T-helper 2 cell (primary cell): Measurements from ENCODE around the gene HOXD10.

Experiments
- DNase-seq, 5 experiments: peaks; one replicate each; pipeline versions ENCODE4 v3.0.0 to v3.0.0-alpha.2; 2012 to 2022

Gene HOXD10

GRCh38 chr2:176082824-176083751 lies 33.5 kb upstream of the HOXD10 start:
- no peak for DNase-seq

GRCh38 chr2:176083796-176084261 lies 32.7 kb upstream of the HOXD10 start, which contains the start of gene EVX2:
Gene EVX2 (minus strand): TSS chr2:176083962. CDS start chr2:176083776, 186 bp downstream.
- no peak for DNase-seq

GRCh38 chr2:176084611-176085119 lies 31.9 kb upstream of the HOXD10 start:
- DNase-seq, result no peak

GRCh38 chr2:176085120-176085788 lies 31.3 kb upstream of the HOXD10 start:
- no peak for DNase-seq

- DNase-seq, result no peak
Measured at GRCh38 chr2:176085861-176086771, 30.5 kb upstream of the HOXD10 start.

- no peak for DNase-seq
Measured at GRCh38 chr2:176087330-176088047, 29.1 kb upstream of the HOXD10 start.

- no peak for DNase-seq
Measured at GRCh38 chr2:176088048-176088936, 28.3 kb upstream of the HOXD10 start.

- no peak for DNase-seq
Measured at GRCh38 chr2:176088937-176089842, 27.4 kb upstream of the HOXD10 start.

- no peak for DNase-seq
Measured at GRCh38 chr2:176089843-176090395, 26.7 kb upstream of the HOXD10 start.

GRCh38 chr2:176090862-176091261 lies 25.7 kb upstream of the HOXD10 start:
- DNase-seq, result no peak

GRCh38 chr2:176091329-176092258 lies 25.0 kb upstream of the HOXD10 start:
- no peak for DNase-seq

GRCh38 chr2:176092270-176093144 lies 24.1 kb upstream of the HOXD10 start, which contains the start of gene HOXD13:
Gene HOXD13 (plus strand): TSS chr2:176092721. CDS start chr2:176092891, 170 bp downstream.
- DNase-seq, result no peak

GRCh38 chr2:176093145-176093897 lies 23.3 kb upstream of the HOXD10 start:
- DNase-seq, result no peak

- DNase-seq, result no peak
Measured at GRCh38 chr2:176093898-176094249, 22.7 kb upstream of the HOXD10 start.

- no peak for DNase-seq
Measured at GRCh38 chr2:176094349-176094748, 22.2 kb upstream of the HOXD10 start.

- DNase-seq, result no peak
Measured at GRCh38 chr2:176095421-176095820, 21.2 kb upstream of the HOXD10 start.
